DLD1 (cell line): ENCODE measurements around the gene SLCO3A1.
"Not testable (repeated sequence)": the region's sequence is repeated elsewhere in the genome, so short reads cannot be mapped to it uniquely, and the experiment has no call there.

Experiments
- in situ Hi-C: cut with HindIII; loops from 2 replicates; pipeline ENCODE4 v1.10.0; 2017; ENCODE audit warnings: low sequenced_read_pairs

Gene SLCO3A1

DNA sequence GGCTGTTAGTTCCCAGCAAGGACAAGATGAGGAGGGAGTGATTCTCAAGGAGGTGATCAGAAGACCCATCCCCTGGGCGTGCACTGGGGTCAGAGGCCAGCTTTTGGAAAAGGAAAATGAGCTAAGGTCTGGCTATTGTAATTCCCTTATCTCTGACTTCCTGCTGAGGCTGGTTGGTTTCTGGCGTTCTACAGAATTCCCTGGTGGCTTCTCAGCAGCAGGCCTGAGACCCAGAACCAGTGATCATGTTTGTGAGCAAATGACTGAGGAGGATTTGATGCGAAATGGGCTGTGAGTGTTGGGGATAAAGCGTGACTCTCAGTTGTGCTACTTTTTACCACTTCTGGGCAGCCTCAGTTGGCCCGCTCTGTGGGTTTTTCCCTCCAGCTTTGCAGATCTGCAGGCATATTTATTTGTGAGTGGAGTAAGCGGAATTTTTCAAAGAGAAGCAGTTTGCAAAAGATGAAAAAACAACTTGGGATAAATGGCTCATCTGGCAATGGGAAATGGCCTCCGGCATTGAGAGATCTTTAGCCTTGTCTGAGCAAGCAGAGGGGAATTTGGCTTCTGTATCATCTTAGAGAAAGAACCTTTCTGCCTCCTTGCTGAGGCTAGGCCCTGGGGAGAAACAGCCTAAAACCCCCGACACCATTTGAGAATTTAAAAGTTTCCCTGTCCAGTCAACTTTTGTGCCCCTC is 102.7 kb downstream of the SLCO3A1 start:
- in situ Hi-C loops = no loop called here

DNA sequence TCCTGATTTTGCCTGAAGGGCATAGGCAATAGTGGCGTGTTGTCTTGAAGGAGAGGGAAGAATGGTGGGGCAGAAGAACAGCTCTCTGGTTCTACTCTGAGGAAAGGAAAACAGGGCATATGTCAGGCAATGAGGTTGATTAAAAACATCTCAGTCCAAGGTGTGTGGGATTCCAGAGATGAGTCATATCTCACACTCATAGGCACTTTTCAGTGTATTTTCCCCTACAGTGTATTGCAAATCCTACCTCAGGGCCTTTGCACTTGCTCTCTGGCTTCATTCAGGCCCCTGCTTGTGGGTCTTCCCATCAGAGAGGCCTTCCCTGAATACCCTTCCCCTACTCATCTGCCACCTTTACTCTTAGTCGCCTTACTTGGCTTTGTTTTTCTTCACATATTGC is 107.8 kb downstream of the SLCO3A1 start:
- in situ Hi-C loops = no loop called here

DNA sequence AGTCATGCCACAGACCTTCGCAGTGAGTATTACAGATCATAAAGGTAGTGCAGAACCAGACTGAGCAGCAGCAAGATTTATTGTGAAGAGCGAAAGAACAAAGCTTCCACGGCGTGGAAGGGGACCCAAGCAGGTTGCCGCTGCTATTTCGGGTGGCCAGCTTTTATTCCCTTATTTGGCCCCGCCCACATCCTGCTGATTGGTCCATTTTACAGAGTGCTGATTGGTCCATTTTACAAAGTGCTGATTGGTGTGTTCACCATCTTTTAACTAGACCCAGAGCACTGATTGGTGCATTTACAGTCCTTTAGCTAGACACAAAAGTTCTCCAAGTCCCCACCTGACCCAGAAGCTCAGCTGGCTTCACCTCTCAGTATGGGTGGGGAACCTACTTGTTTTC is 110.2 kb downstream of the SLCO3A1 start:
- in situ Hi-C loops = not testable (repeated sequence)

DNA sequence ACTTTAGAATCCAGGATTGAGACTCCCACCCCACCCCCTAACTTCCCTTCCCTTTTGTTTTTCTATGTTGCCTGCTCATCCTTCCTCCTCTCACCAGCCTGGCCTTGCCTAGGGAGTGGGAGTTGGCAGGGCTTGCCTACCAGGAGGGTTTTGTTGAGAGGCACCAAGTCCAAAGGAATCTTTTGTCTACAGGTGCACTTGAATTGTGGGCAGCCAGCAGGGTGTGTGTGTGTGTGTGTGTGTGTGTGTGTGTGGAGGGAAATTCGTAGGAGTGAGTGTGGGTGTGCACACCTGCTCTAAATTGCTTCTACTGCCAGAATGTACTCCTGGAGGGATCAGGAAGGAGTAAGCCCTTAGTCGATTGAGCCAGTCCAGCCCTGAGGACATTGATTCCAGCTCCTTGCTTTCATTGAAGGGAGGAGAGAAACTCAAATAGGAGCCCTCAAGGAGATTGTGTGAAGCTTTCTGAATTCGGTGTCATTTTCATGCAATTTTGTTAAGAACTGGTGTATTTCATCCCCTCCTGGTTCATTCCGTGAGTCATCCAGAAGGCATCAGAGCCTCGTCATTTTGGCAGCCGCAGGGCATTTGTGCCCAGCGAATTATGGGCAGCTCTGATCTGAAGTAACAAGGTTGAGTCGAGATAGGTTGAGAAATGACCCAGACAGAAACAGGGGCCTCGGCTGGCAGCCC is 112.1 kb downstream of the SLCO3A1 start:
- in situ Hi-C loops = loop anchor here (5.0 kb wide), 1 partner anchor 78 kb away; no protein-coding TSS in a partner anchor

DNA sequence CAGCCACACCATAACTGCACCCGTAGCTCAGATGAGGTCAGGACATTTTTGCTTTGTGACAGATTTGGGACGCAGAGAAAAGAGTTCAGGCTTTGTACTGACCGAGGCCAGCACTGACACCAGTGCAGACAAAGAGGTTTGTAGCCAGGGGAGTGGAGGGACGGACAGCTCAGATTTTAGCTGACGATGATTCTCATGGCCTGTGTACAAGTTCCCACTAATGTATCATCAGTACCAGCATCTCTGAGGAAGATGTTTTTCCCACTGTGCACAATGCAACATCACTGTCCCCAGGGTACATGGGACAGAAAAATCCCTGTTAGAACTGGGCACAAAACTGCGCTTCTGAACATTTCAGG is 112.7 kb downstream of the SLCO3A1 start:
- in situ Hi-C loops = loop anchor here (5.0 kb wide), 1 partner anchor 79 kb away; no protein-coding TSS in a partner anchor

DNA sequence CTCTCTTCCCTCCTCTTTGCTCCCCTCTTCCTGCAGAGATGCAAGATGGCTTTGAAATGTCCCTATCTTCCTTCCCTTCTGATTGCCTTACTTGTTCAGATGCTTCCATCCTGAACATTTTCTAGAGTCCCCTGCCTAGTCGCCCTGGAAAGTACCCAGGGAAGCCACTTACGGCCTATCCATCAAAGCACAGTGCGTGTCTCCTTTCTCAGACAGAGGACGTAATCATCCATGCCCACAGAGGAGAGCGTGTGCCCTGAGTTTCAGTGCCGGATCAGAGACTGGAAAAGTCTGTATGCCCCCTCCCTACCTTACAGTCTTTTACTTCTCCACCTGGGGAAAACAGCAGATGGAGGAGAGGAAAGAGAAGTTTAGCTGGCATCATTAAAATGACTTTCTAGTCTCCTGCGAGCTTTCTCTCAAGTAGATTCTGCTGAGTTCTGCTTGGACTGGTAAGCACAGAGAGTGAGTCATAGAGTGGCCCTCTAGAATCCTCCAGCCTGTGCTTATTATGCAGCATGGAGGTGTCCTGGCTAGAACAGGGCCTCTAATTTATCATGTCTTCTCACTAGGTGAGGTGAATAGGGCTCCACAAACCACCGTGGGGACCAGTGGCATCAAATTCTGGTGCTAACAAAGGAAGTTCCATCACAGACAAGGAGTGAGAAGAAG is 114.6 kb downstream of the SLCO3A1 start:
- in situ Hi-C loops = loop anchor here (5.0 kb wide), 1 partner anchor 81 kb away; no protein-coding TSS in a partner anchor

DNA sequence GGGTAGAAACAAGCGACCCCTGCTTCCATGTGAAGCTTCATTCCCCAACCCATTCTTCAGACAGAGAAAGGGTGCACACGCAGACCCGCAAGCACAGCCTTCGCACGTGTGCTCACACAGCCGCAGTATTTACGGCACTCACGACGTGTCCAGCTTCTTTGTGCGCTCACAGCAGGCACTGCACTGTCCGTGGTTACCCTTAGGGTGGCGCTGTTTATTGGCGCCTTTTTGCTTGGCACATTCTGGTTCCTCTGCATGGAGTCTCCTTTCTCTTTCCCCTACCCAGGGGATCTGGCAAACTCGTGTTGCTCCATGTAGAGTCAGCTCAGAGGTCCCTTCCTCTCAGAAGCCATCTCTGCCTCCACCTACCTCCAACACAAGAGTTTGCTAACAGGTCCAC is 115.1 kb downstream of the SLCO3A1 start:
- in situ Hi-C loops = loop anchor here (5.0 kb wide), 1 partner anchor 81 kb away; no protein-coding TSS in a partner anchor

DNA sequence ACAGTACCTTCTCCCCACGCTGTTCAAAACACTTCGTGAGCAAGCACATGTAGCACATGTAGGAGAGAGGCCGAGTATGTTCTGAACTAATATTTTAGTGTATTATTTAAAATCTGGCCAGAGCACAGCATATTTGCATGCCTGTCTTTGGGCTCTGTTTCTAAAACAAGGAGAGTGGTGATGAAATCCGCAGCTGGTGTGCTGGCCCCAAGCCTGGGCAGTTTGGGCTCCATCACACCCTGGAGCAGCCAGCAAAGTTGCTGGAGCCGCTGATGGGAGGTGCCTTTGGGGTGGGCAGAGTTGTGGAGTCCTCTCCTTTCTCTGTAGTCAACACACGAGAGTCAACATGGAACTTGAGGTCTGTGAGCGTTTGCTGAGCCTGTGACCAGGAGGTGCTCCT is 116.6 kb downstream of the SLCO3A1 start:
- in situ Hi-C loops = no loop called here

DNA sequence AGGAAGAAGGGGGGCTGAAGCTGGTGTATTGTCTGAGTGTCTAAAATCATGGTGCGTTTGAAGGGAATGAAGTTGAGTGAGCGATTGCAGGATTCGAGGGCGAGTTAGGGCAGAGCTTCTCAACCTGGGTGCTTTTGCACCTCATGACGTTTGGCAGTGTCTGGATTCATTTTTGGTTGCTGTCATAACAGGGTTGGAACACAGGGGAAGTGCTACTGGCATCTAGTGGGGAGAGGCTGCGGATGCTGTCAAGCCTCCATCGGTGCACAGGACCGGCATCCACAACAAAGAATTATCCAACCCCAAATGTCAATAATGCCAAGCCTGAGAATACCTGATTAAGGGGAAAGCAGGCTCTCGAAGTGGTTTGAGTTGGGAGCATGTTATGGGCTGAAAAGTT is 120.0 kb downstream of the SLCO3A1 start:
- in situ Hi-C loops = no loop called here

DNA sequence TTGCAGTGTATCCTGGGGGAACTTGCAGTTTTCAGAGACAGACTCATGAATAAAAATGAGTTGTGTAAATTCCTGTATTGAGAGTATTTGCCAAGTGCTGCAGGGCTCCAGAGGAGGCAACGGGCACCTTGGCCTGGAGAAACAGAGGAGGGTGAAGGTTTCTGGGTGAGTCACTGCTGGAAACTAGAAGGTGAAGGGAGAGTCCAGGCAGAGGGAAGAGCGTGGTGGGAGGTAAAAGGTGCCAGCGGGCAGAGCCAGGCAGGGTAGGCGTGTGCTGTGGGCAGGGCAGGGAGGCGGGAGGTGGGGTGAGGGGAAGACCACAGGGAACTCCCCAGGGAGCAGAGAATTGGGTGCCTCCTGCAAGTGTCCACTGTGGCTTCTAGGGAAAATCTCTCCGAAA is 120.8 kb downstream of the SLCO3A1 start:
- in situ Hi-C loops = no loop called here

DNA sequence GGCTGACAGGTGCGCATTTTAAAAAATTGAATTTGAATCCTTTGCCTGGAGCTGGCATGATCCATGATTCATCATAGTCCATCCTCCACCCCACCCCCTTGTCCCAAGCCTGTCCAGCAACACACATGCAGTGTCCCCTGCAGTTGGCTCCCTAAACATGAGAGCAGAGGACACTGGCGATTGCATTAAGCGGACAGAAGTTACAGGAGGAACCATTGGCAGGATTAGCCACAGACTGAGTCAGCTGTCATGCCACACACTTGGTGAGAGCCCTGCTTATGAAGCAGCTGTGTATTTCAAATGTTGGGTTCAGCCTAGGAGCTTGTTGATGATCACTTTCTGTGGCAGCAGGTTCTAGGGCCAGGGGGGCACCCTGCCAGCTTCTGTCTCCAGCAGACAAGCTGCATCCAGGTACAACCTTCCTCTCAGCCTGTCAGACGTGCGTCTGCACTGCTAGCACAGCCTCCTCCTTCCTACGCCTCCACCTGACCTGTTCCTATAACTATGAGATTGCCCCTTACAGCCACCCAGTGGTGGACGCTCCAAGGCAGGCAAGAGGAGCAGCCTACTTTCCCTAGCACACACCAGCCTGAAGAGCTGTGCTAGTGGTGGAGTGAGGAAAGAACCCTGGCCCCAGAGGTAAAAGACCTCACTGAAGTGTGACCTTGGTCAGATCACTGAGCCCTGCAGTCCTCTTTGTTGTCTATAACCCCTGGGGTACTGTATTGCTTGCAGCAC is 121.9 kb downstream of the SLCO3A1 start:
- in situ Hi-C loops = no loop called here

DNA sequence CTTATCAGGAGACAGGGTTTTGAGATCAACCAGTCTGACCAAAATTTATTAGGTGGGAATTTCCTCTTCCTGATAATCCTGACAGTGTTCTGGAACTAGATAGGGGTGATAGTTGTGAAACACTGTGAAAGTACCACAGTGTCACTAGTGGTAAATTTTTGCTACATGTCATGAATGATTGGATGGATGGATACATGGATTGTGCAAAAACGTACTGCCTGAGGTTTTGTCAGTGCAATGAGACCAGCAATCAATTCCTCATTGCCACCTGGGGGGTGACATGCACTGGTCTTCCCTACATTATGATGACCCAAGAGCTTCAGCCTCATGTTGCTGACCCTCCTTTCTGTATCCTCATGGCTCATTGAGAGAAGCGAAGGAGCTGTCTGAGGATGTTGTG is 123.5 kb downstream of the SLCO3A1 start:
- in situ Hi-C loops = no loop called here

DNA sequence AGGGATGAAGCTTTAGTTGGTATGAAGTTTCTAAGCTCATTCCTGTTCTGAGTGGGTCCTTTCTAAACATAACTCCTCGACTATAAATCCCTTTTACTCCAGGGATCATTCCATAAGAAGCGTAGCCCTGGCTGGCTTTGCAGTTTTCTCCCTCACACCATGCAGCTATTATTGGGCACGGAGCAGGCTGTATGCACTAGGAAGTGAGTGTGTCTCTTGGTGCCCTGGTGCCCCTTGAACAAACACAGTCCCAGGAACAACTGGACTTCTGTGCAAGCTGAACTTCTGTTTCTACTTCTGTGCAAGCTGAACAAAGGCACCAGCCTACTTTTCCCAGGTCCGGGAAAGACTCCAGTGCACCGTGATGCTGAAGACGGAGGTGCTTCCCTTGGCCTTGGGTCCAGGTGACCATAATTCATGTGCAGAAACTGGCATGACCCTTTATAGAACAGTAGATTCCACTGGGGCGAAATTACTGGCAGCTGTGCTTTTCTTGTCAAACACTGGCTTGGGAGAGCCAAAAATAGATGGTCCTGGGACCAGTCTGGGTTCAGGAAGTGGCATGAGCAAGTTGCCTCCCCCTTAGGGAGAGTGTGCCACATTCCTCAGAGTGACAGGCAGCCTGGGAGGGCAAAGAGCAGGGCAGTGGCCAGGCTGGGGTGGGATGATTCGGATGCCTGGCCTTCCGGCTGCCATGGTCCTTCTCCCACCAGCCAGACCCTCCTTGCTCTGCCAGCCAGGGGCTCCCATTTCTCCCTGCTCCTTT is 127.2 kb downstream of the SLCO3A1 start:
- in situ Hi-C loops = no loop called here

DNA sequence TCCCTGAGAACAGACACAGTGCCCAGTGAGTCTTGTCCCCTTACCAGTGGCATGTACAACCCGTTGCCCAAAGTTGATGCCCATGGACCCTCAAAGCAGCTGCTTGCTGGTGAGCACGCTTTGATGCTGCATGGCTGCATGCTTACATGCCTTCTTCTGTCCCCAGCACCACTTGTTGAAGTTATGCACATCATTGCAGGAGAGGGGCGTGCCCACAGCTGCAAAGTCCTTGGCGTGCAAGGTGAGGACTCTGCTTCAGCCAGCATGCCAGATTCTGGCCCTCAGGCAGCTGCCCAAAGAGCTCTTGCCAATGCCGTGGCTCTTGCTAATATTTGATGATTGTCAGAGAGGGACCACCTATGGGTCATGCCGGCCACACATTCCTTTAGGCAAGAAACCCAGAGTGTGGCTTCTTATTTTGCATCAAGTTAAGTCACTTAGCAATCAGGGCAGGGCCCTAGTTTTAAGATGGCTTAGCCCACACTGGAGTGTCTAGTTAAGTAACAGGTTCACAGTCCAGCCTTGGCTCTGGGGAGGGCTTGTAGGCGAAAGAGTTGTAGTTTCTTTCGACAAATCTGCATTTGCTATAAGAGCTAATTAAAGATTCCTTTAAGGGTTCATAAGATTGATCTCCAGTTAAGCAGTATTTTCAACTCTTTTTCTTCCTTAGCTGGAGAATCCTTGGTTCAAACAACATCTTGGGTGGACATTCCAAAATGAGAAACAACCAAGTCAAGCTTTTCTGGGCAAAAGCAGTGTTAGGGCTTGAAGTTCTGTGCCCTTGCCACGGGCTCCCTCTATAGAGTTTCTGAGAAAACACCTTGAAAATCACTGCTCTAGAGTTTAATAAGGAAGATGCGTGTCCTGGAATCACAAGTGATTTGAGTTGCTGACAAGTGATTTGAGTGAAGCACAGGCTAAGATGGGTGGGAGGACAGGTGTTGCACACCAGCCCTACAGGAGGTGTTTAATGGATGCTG is 128.6 kb downstream of the SLCO3A1 start:
- in situ Hi-C loops = no loop called here

DNA sequence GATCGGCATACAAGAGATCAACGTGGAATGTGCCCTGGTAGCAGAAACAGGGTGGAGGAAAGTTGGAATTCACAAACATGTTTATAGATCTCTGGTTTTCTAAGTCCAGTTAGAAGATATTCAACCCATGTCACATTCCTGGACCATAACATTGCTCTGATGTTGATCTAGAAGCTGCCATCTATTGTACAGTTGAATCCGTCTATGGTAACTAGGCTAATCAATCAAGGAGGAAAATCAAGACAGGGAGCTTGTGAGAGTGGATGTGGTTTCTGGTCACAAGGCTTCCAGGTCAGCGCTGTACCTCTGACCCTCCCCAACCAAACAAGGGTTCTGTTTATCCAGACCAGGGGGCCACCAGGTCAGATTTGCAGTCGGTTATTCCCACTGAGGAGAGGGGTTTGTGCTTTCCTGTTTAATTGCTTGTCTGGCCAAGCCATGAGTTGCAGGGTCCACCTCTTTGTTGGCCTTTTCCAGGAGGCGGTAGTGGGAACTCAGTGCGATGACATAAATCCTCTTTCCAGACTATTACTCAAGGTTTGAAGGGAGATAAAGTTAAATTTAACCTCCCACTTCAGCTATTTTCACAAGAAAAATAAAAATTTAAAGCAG is 130.3 kb downstream of the SLCO3A1 start:
- in situ Hi-C loops = no loop called here

DNA sequence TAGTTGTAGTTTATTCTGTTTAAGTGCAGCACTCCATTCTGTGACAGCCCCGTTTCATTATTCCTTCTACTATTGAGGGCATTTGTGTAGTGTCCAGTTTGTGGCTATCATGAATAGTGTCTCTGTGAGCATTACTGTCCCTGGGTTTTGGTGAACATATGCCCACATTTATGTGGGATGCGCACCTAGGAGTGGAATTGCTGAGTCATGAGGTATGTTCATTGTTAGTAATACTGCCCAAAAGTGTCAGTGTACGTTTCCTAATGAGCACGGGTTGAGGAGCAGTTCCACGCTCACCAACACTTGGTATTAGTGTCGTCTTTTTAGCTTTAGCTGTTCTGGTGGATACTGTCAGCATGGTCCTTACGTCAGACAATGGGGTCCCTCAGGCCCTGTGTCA is 131.8 kb downstream of the SLCO3A1 start:
- in situ Hi-C loops = no loop called here

DNA sequence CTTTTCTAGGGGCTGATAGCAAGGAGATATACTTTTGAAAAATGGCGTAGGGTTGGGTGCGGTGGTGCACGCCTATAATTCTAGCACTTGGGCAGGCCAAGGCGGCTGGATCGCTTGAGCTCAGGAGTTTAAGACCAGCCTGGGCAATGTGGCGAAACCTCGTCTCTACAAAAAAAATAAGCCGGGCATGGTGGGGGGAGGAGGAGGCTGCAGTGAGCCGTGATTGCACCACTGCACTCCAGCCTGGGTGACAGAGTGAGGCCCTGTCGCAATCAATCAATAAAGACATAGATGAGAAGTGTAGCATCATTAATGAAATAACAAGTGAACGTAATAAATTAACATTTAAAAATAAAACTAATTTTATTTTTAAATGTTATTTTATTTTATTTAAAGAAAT is 134.6 kb downstream of the SLCO3A1 start:
- in situ Hi-C loops = no loop called here

DNA sequence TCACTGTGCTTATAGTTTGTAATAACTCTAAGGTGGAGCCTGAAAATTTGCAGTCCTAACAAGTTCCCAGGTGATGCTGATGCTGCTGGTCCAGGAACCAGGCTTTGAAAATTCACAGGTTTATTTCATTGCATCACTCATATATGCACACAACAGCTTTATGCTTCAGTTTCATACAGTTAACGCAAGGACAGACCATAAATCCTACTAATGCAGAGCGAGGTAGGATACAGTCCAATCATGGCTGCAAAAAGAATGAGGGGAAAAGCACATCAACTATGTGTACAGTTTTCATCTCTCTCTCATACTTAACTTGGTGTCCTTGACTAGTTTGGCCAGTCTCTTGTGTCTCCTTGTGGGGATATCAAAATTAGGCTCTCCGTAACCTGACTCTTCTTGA is 135.1 kb downstream of the SLCO3A1 start:
- in situ Hi-C loops = no loop called here

DNA sequence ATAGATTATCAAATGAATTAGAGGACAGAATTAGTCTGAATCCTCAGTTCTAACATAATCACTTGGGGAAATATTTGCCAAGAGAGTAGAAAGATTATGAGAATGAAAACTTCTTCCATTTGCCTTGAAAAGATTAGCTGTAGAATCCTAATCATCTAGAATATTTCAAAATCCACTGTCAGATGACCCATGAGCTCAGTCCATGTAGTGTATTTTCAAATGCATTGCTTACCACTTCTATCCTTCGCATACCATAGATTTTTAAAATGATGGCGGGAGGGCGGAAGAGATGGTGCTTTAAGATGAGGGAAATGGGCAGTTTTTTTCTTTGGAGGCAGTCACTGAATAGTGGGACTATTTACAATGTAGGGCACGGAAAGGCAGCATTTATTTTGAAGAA is 136.3 kb downstream of the SLCO3A1 start:
- in situ Hi-C loops = no loop called here
